Mesothelial cell of epicardium (in vitro differentiated cells): ENCODE data around the gene CYP3A5. TPM values are rescaled to one million over a fixed set of nuclear protein-coding genes. Genes with fewer than 3 reads are reported as not detected.

Experiments used
- DNase-seq, 2 experiments: peaks; one replicate each; pipeline ENCODE4 v3.0.0; 2021; ENCODE audit warnings: low spot score in 2 of 2; ENCODE audit not compliant: unreplicated experiment in 2 of 2
- H3K27ac Mint-ChIP-seq: 2 replicates; pipeline ENCODE4 v1.8.0; 2021; ENCODE audit warnings: mixed read lengths
- H3K27me3 Mint-ChIP-seq: 2 replicates; pipeline ENCODE4 v1.8.0; 2021; ENCODE audit warnings: low read depth, mixed read lengths
- H3K36me3 Mint-ChIP-seq: 2 replicates; pipeline ENCODE4 v1.8.0; 2021; ENCODE audit warnings: mixed read lengths
- H3K4me1 Mint-ChIP-seq: 2 replicates; pipeline ENCODE4 v1.8.0; 2021; ENCODE audit warnings: mixed read lengths
- H3K4me3 Mint-ChIP-seq: 2 replicates; pipeline ENCODE4 v1.8.0; 2021; ENCODE audit warnings: mild to moderate bottlenecking, moderate library complexity, mixed read lengths
- H3K9me3 Mint-ChIP-seq: 2 replicates; pipeline ENCODE4 v1.8.0; 2021; ENCODE audit warnings: mixed read lengths
- CTCF ChIP-seq: fragments of 200-600 bp; sonication (generic); IDR thresholded peaks from one replicate; pipeline ENCODE4 v1.5.0; 2021; ENCODE audit warnings: antibody characterized with exemption; ENCODE audit not compliant: unreplicated experiment
- total RNA-seq: library from RNA; stranded (reverse); gene quantifications from 3 replicates; pipeline ENCODE4 v1.2.1, GENCODE V29; 2021

CYP3A5 gene
- total RNA-seq, 1 donor from 2014 or later, result 9.2 TPM

GRCh38 chr7:99648843-99649242 lies 31.0 kb downstream of the CYP3A5 start:
- Mint-ChIP-seq H3K4me3 (no peak overlapping the region), H3K9me3 (peaks cover 17% of the 10 kb centered on the region), H3K27ac (no peak overlapping the region), H3K4me1 (no peaks in the 10 kb centered on the region), H3K36me3 (peaks cover 29% of the 10 kb centered on the region), H3K27me3 (no peaks in the 10 kb centered on the region)
- TF ChIP-seq CTCF, result no peak
- DNase-seq, result no peak

GRCh38 chr7:99645590-99645989 lies 34.2 kb downstream of the CYP3A5 start:
- DNase-seq, result no peak
- H3K4me1 Mint-ChIP-seq, result no peaks in the 10 kb centered on the region
- no peak overlapping the region for H3K4me3 Mint-ChIP-seq
- no peak for TF ChIP-seq CTCF
- H3K36me3 Mint-ChIP-seq, result peaks cover 25% of the 10 kb centered on the region
- H3K9me3 Mint-ChIP-seq, result peaks cover 14% of the 10 kb centered on the region
- no peaks in the 10 kb centered on the region for H3K27me3 Mint-ChIP-seq
- H3K27ac Mint-ChIP-seq, result no peak overlapping the region

GRCh38 chr7:99644431-99644830 lies 35.4 kb downstream of the CYP3A5 start:
- no peak overlapping the region for H3K27ac Mint-ChIP-seq
- H3K4me3 Mint-ChIP-seq, result no peak overlapping the region
- no peaks in the 10 kb centered on the region for H3K4me1 Mint-ChIP-seq
- no peak for TF ChIP-seq CTCF
- no peak for DNase-seq
- H3K9me3 Mint-ChIP-seq, result peaks cover 14% of the 10 kb centered on the region
- H3K27me3 Mint-ChIP-seq, result no peaks in the 10 kb centered on the region
- peaks cover 25% of the 10 kb centered on the region for H3K36me3 Mint-ChIP-seq

- no peaks in the 10 kb centered on the region for H3K4me1 Mint-ChIP-seq
- no peak for DNase-seq
- no peaks in the 10 kb centered on the region for H3K27me3 Mint-ChIP-seq
- TF ChIP-seq CTCF, result no peak
- H3K4me3 Mint-ChIP-seq, result no peak overlapping the region
- H3K27ac Mint-ChIP-seq, result no peak overlapping the region
- H3K36me3 Mint-ChIP-seq, result peaks cover 25% of the 10 kb centered on the region
- peaks cover 14% of the 10 kb centered on the region for H3K9me3 Mint-ChIP-seq
These were observed 36.3 kb downstream of the CYP3A5 start for GRCh38 chr7:99643464-99643863.

- no peaks in the 10 kb centered on the region for H3K4me1 Mint-ChIP-seq
- no peak overlapping the region for H3K27ac Mint-ChIP-seq
- no peak for TF ChIP-seq CTCF
- no peaks in the 10 kb centered on the region for H3K27me3 Mint-ChIP-seq
- H3K4me3 Mint-ChIP-seq, result no peak overlapping the region
- no peak for DNase-seq
- H3K9me3 Mint-ChIP-seq, result peaks cover 14% of the 10 kb centered on the region
- H3K36me3 Mint-ChIP-seq, result peaks cover 23% of the 10 kb centered on the region
These were observed 37.8 kb downstream of the CYP3A5 start for GRCh38 chr7:99642027-99642426.

- TF ChIP-seq CTCF, result no peak
- Mint-ChIP-seq H3K4me3 (no peak overlapping the region), H3K27me3 (no peaks in the 10 kb centered on the region), H3K4me1 (peaks cover 1% of the 10 kb centered on the region), H3K9me3 (no peaks in the 10 kb centered on the region), H3K36me3 (peaks cover 3% of the 10 kb centered on the region), H3K27ac (no peak overlapping the region)
- DNase-seq, result no peak
These were observed 40.5 kb downstream of the CYP3A5 start for GRCh38 chr7:99639267-99639666.
